CD4-positive, alpha-beta T cell treated with Interleukin-15 for 4 hours (primary cell): Measurements from ENCODE around the gene RESP18.
A peak's percentile ranks its signal among the peaks of the same experiment; 100 is the strongest.

Experiments used
- DNase-seq: peaks from one replicate; pipeline ENCODE4 v3.0.0-alpha.2; 2020; ENCODE audit warnings: low spot score

Gene RESP18

GRCh38 chr2:219332542-219332941 is at the start of gene RESP18:
Gene RESP18 (minus strand): TSS chr2:219332744.
- DNase-seq = no peak

- no peak for DNase-seq
Observed at GRCh38 chr2:219381448-219381847, 48.9 kb upstream of the RESP18 start.

GRCh38 chr2:219380926-219381325 is 48.4 kb upstream of the RESP18 start:
- DNase-seq = no peak

- no peak for DNase-seq
Observed at GRCh38 chr2:219378163-219378851, 45.8 kb upstream of the RESP18 start.

GRCh38 chr2:219369447-219369861 is 36.9 kb upstream of the RESP18 start:
- no peak for DNase-seq

- DNase-seq = no peak
Observed at GRCh38 chr2:219368690-219369191, 36.2 kb upstream of the RESP18 start.

- DNase-seq = no peak
Observed at GRCh38 chr2:219362524-219363164, 30.1 kb upstream of the RESP18 start.

GRCh38 chr2:219362072-219362471 is 29.5 kb upstream of the RESP18 start:
- no peak for DNase-seq

- DNase-seq = no peak
Observed at GRCh38 chr2:219358170-219359075, 25.9 kb upstream of the RESP18 start.

- DNase-seq = peak; percentile 2
Observed at GRCh38 chr2:219356834-219357233, 24.3 kb upstream of the RESP18 start.

- DNase-seq = no peak
Observed at GRCh38 chr2:219354582-219354981, 22.0 kb upstream of the RESP18 start.

GRCh38 chr2:219353129-219353528 is 20.6 kb upstream of the RESP18 start:
- no peak for DNase-seq

- peak; percentile 53 for DNase-seq
Observed at GRCh38 chr2:219352448-219353023, 20.0 kb upstream of the RESP18 start.

GRCh38 chr2:219350710-219351221 is 18.2 kb upstream of the RESP18 start:
- DNase-seq = no peak

GRCh38 chr2:219350215-219350614 is 17.7 kb upstream of the RESP18 start:
- no peak for DNase-seq

GRCh38 chr2:219344751-219345430 is 12.3 kb upstream of the RESP18 start:
- no peak for DNase-seq

- no peak for DNase-seq
Observed at GRCh38 chr2:219335373-219335786, 2.8 kb upstream of the RESP18 start.

- DNase-seq = no peak
Observed at GRCh38 chr2:219334076-219334475, 1.5 kb upstream of the RESP18 start.

GRCh38 chr2:219331560-219332213 is 857 bp downstream of the RESP18 start:
- DNase-seq = no peak

GRCh38 chr2:219327719-219328118 is 4.8 kb downstream of the RESP18 start:
- DNase-seq = no peak
